Vagina (tissue), 2 donors: ENCODE measurements around the gene CCDC34. TPM values are rescaled to one million over a fixed set of nuclear protein-coding genes. Genes with fewer than 3 reads are reported as not detected.
A peak's percentile ranks its signal among the peaks of the same experiment; 100 is the strongest.

Source experiments
- DNase-seq, 2 donors: peaks; one replicate each; pipeline ENCODE4 v3.0.0-alpha.2; 2017; ENCODE audit errors: extremely low spot score in 2 of 2
- H3K27ac ChIP-seq: fragments of 200-600 bp; sonication (generic); one replicate; pipeline ENCODE4 v1.5.1; 2019
- H3K27me3 ChIP-seq: fragments of 200-600 bp; sonication (generic); one replicate; pipeline ENCODE4 v1.5.1; 2019
- H3K36me3 ChIP-seq, 2 donors: fragments of 200-600 bp; sonication (generic); one replicate each; pipeline ENCODE4 v1.5.1; 2017 to 2019
- H3K4me1 ChIP-seq: fragments of 200-600 bp; sonication (generic); one replicate; pipeline ENCODE4 v1.5.1; 2019
- H3K4me3 ChIP-seq, 2 donors: fragments of 200-600 bp; sonication (generic); 1 replicate in 1 of 2; 2 replicates in 1 of 2; pipeline ENCODE4 v1.5.1; 2016 to 2019
- H3K9me3 ChIP-seq: fragments of 200-600 bp; sonication (generic); one replicate; pipeline ENCODE4 v1.5.1; 2019
- CTCF ChIP-seq, 3 experiments: fragments of 450-650 bp in 2 of 3; fragments of 200-600 bp in 1 of 3; sonication (generic) in 1 of 3; IDR thresholded peaks; one replicate each; pipeline ENCODE4 v1.5.1; 2017 to 2019; ENCODE audit warnings: antibody characterized with exemption in 3 of 3, mild to moderate bottlenecking in 2 of 3, moderate library complexity in 2 of 3
- POLR2A ChIP-seq, 2 donors: fragments of 450-650 bp; IDR thresholded peaks; one replicate each; pipeline ENCODE4 v1.6.1; 2017; ENCODE audit warnings: antibody characterized with exemption in 2 of 2, mild to moderate bottlenecking in 2 of 2, moderate library complexity in 2 of 2
- POLR2AphosphoS5 ChIP-seq, 2 donors: sonication (generic); formaldehyde crosslinking; IDR thresholded peaks; one replicate each; pipeline ENCODE4 v1.9.0; 2017; ENCODE audit warnings: antibody characterized with exemption in 2 of 2, mild to moderate bottlenecking in 2 of 2, low read depth in 1 of 2; ENCODE audit not compliant: insufficient read depth in 1 of 2
- intact Hi-C: fragments of 100-400 bp; cut with DNase I; formaldehyde crosslinking; loops from one replicate; pipeline ENCODE4 v1.15.1; 2023
- total RNA-seq: library from RNA; depleted of rRNA; stranded (reverse); fragments of >200 nt; gene quantifications from one replicate; pipeline ENCODE4 v1.2.3, GENCODE V29; 2016

CCDC34 gene
- total RNA-seq, 1 donor from 2014 or later: 4.7 TPM

- no peaks in the 10 kb centered on the region for H3K27me3 ChIP-seq
- H3K27ac ChIP-seq: no peak overlapping the region
- no peaks in the 10 kb centered on the region for H3K9me3 ChIP-seq
- no peaks in the 10 kb centered on the region for H3K36me3 ChIP-seq
- H3K4me1 ChIP-seq: peaks cover 15% of the 10 kb centered on the region
- intact Hi-C loops: no loop called here
- TF ChIP-seq CTCF (IDR thresholded peaks at IDR 0.05) (no peak), POLR2A (IDR thresholded peaks at IDR 0.05) (no peak), POLR2AphosphoS5 (IDR thresholded peaks at IDR 0.05; ENCODE audit: insufficient read depth in 1 of 2, low read depth in 1 of 2) (no peak)
- H3K4me3 ChIP-seq: no peak overlapping the region
- DNase-seq: no peak
Measured at GRCh38 chr11:27409049-27409448, 46.0 kb upstream of the CCDC34 start.

- TF ChIP-seq POLR2A (IDR thresholded peaks at IDR 0.05): no peak
- no peak for TF ChIP-seq CTCF (IDR thresholded peaks at IDR 0.05)
- TF ChIP-seq POLR2AphosphoS5 (IDR thresholded peaks at IDR 0.05; ENCODE audit: insufficient read depth in 1 of 2, low read depth in 1 of 2): peak in 1 of 2 donors; percentile 26
- Histone ChIP-seq H3K4me3 (no peak overlapping the region), H3K9me3 (no peaks in the 10 kb centered on the region), H3K27ac (no peak overlapping the region), H3K4me1 (peaks cover 15% of the 10 kb centered on the region), H3K27me3 (no peaks in the 10 kb centered on the region), H3K36me3 (no peaks in the 10 kb centered on the region)
- no peak for DNase-seq
- intact Hi-C loops: no loop called here
Measured at GRCh38 chr11:27408246-27408800, 45.3 kb upstream of the CCDC34 start.

- Histone ChIP-seq H3K4me1 (peaks cover 12% of the 10 kb centered on the region), H3K4me3 (no peak overlapping the region), H3K36me3 (no peaks in the 10 kb centered on the region), H3K27ac (no peak overlapping the region), H3K9me3 (no peaks in the 10 kb centered on the region), H3K27me3 (no peaks in the 10 kb centered on the region)
- intact Hi-C loops: no loop called here
- no peak for DNase-seq
- TF ChIP-seq CTCF (IDR thresholded peaks at IDR 0.05) (no peak), POLR2A (IDR thresholded peaks at IDR 0.05) (no peak), POLR2AphosphoS5 (IDR thresholded peaks at IDR 0.05; ENCODE audit: insufficient read depth in 1 of 2, low read depth in 1 of 2) (no peak)
Measured at GRCh38 chr11:27406498-27407354, 43.7 kb upstream of the CCDC34 start.

- no peaks in the 10 kb centered on the region for H3K36me3 ChIP-seq
- no peaks in the 10 kb centered on the region for H3K27me3 ChIP-seq
- no peaks in the 10 kb centered on the region for H3K9me3 ChIP-seq
- intact Hi-C loops: no loop called here
- no peak for DNase-seq
- H3K4me1 ChIP-seq: peaks cover 21% of the 10 kb centered on the region
- H3K4me3 ChIP-seq: no peak overlapping the region
- H3K27ac ChIP-seq: no peak overlapping the region
- TF ChIP-seq CTCF (IDR thresholded peaks at IDR 0.05) (no peak), POLR2AphosphoS5 (IDR thresholded peaks at IDR 0.05; ENCODE audit: insufficient read depth in 1 of 2, low read depth in 1 of 2) (no peak), POLR2A (IDR thresholded peaks at IDR 0.05) (no peak)
Measured at GRCh38 chr11:27405134-27405533, 42.1 kb upstream of the CCDC34 start.

- H3K9me3 ChIP-seq: no peaks in the 10 kb centered on the region
- no peak overlapping the region for H3K4me3 ChIP-seq
- H3K27ac ChIP-seq: no peak overlapping the region
- H3K4me1 ChIP-seq: peaks cover 21% of the 10 kb centered on the region
- no peaks in the 10 kb centered on the region for H3K27me3 ChIP-seq
- intact Hi-C loops: no loop called here
- no peak for DNase-seq
- TF ChIP-seq CTCF (IDR thresholded peaks at IDR 0.05) (no peak), POLR2AphosphoS5 (IDR thresholded peaks at IDR 0.05; ENCODE audit: insufficient read depth in 1 of 2, low read depth in 1 of 2) (no peak), POLR2A (IDR thresholded peaks at IDR 0.05) (no peak)
- no peaks in the 10 kb centered on the region for H3K36me3 ChIP-seq
Measured at GRCh38 chr11:27404427-27404826, 41.4 kb upstream of the CCDC34 start.
